NCI-H748 (cell line): ENCODE results near the gene SPDYE4.

ENCODE experiments used
- DNase-seq: peaks from one replicate; lab custom pipeline; 2025; ENCODE audit not compliant: unreplicated experiment; lab: John Stamatoyannopoulos, UW

Gene SPDYE4

GRCh38 chr17:8785547-8786413, 27.4 kb upstream of the SPDYE4 start:
- peak; percentile 79 for DNase-seq

DNA sequence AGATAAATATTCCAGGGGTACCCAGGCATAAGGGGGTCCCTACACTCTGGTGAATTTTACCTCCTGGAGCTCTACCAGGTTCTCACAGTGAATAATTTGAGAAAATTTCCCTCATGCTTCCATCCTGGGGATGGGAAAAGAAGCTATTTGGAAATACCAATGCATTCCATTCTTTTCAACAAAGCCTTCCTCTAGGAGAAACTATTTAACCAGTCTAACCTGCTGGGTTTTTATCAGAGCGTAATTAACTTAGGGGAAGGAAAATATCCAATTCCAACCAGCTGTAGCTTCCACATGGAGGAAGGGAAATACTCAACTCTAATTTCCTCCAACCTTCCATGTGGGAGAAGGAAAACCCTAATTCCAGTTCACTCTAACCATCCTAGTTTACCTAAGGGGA, 23.8 kb upstream of the SPDYE4 start:
- DNase-seq, result no peak

- no peak for DNase-seq
These were observed 23.4 kb upstream of the SPDYE4 start for GRCh38 chr17:8781776-8782175.

GRCh38 chr17:8776881-8777280, 18.5 kb upstream of the SPDYE4 start:
- DNase-seq, result no peak

GRCh38 chr17:8776248-8776647, 17.9 kb upstream of the SPDYE4 start:
- DNase-seq, result no peak

- DNase-seq, result no peak
These were observed 8.4 kb upstream of the SPDYE4 start for GRCh38 chr17:8766731-8767130.

GRCh38 chr17:8762012-8762411, 3.7 kb upstream of the SPDYE4 start:
- DNase-seq, result no peak

DNA sequence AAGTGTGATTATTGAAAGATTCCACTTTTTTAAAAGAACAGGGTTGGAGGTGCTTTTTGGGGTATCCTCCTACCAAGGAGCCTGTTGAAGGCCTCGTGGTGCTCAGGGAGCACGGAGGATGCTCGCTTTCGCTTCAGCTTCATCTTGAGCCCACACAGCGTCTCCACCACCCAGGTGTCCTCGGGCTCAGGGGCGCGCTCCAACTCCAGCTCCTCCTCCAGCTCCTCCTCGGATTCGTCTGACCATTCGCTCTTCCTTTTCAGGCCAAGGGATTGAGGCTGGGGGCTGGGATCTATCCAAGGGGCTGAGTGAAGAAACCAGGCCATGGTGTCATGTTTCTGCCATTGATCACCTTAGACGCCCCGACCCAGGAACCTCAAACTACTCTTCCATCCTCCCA, 1.2 kb downstream of the SPDYE4 start:
- no peak for DNase-seq

GRCh38 chr17:8755590-8756255, 2.6 kb downstream of the SPDYE4 start:
- DNase-seq, result no peak

- DNase-seq, result no peak
These were observed 3.5 kb downstream of the SPDYE4 start for GRCh38 chr17:8754890-8755289.

DNA sequence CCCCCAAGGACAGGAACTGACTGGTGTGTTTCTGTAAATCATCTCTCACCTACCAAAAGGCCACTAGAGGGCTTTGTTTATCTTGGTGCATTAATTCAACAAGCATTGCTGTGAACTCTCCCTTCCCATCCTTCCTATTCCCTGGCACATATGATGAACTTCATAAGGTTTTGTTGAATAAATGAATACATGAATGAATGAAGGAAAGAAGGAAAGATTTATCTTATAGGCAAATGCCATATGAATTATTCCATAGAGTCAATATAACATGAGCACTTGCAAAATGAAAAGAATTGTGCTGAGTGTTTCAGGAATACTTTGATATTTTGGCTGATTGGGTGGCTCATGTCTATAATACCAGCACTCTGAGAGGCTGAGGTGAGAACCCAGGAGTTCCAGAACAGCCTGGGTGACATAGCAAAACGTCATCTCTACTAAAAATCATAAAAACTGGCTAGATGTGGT, 4.3 kb downstream of the SPDYE4 start:
- peak; percentile 79 for DNase-seq

DNA sequence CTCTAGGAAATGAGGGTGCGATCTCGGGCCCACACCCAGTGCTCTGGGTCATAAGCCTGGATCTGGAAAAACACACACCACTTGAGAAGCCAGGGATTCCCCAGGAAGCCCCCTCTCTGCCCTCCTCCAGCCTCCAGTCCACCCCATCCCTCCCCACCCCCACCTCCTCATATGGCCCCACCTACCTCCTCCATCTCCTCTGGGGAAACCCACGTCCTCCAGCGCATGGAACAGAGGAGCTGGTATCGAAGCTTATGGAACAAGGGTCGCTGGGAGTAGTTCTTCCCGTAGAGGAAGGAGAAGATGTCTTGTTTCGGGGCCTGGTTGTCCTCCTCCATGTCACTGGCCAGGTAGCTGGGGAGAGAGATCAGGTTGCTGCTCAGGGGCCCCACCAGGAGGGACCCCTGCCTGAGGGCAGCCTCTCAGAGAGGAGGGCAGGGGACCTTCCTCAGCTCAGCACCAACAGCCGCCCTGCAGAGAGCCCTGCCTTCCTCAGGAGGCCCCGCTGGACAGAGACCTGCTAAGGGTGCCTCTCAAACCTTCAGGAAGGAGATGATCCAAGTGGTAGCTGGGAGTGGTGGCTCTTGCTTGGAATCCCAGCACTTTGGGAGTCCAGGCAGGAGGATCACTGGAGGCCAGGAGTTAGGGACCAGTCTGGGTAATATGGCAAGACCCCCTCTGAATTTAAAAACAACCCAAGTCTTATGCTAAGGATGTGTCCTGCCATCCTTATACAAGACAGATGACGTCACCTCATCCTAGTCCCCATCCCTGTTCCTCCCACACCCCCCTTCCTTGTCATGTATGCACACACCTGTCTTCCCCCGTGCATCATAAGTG, 5.0 kb downstream of the SPDYE4 start:
- DNase-seq, result no peak

GRCh38 chr17:8749616-8750015, 8.7 kb downstream of the SPDYE4 start:
- DNase-seq, result no peak

DNA sequence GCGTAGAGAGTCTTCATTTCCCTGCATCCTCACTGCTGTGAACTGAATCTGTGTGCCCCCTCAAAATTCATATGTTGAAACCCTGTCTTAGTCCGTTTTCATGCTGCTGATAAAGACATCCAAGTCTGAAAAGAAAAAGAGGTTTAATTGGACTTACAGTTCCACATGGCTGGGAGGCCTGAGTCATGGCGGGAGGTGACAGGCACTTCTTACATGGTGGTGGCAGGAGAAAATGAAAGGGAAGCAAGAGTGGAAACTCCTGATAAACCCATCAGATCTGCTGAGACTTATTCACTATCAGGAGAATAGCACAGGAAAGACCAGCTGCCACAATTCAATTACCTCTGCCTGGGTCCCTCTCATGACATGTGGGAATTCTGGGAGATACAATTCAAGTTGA, 10.6 kb downstream of the SPDYE4 start:
- DNase-seq, result no peak

DNA sequence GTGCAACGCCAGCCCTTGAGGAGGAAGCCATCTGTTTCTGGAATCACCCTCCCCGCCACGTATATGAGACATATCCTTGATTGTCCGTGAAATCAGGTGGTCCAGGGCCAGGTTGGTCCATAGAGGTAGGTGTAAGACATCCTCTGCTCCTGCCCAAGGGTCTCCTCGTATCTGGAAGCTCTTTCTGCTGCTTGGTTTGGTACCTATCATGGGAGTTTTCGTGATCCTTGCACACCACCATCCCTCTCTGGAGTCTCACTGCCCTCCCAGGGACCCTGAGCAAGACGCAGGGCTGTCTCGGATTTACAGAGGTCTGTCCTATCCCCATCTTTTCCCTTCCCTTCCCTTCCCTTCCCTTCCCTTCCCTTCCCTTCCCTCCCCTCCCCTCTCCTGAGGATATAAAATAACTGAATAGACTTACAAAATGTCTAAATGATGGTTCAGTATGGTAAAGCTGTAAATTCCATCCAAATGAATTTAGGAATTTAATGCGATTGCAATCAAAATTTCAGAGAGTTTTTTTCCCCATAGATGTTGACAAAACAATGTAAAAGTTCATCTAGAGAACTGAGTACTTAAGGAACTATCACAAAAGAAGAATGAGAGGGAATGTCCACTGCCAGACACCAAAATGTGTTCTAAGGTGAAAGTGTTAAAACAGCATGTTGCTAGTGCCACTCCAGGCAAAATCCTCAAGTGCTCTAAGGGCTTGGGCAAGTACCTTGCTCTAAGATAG, 11.7 kb downstream of the SPDYE4 start:
- no peak for DNase-seq

- peak; percentile 73 for DNase-seq
These were observed 12.5 kb downstream of the SPDYE4 start for GRCh38 chr17:8745586-8746500.

GRCh38 chr17:8744086-8744785, 14.1 kb downstream of the SPDYE4 start:
- DNase-seq, result no peak

- DNase-seq, result no peak
These were observed 15.5 kb downstream of the SPDYE4 start for GRCh38 chr17:8742819-8743218.

DNA sequence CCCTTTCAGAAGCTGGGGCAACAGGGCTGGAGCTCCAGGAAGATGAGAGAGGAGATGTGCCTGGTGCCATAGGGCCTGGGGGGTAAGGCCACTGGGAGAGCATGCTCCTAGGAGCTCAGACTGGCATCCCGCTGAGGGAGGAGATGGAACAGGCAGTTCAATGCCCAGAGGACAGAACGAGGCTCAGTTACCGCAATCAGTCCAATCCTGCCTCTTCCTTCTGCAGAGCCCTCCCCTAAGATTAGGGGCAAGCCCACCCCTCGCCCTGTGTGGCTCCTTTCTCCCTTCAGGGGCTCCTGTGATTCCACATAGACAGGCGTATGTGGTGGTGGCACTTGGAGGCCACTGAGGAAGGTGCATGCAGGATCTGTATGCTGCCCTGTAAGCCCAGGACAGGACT, 16.1 kb downstream of the SPDYE4 start:
- DNase-seq, result no peak
